PC-9 (cell line): ENCODE measurements around the gene HSD17B11. TPM values are rescaled to one million over a fixed set of nuclear protein-coding genes. Genes with fewer than 3 reads are reported as not detected.

ENCODE experiments used
- BruUV-seq: library from RNA; stranded (reverse); fragments of 400-500 nt; replicated peaks from 2 replicates; lab custom pipeline; 2021; lab: Mats Ljungman, UMichigan
- CTCF ChIA-PET: fragments of 300-600 bp; sonication (Branson Sonifier 250); formaldehyde crosslinking; loops from one replicate; lab custom pipeline; 2022; ENCODE audit warnings: antibody characterized with exemption; lab: Charles Lee
- POLR2A ChIA-PET: fragments of 300-600 bp; sonication (Branson Sonifier 250); formaldehyde crosslinking; loops from one replicate; lab custom pipeline; 2022; ENCODE audit warnings: antibody characterized with exemption; ENCODE audit not compliant: unreplicated experiment; lab: Charles Lee
- DNase-seq, 2 experiments: peaks; one replicate each; pipeline versions ENCODE4 v3.0.0 to v3.0.0-alpha.2; 2015 to 2022; ENCODE audit warnings: mixed read lengths in 1 of 2
- H2AFZ ChIP-seq: fragments of 200-600 bp; sonication (generic); 2 replicates; pipeline ENCODE4 v1.8.1; 2017; ENCODE audit warnings: antibody characterized with exemption
- H3F3A ChIP-seq: fragments of 200-600 bp; sonication (generic); 2 replicates; pipeline ENCODE4 v1.8.1; 2017; ENCODE audit warnings: antibody characterized with exemption, mild to moderate bottlenecking, low read depth; ENCODE audit not compliant: insufficient read depth
- H3K27ac ChIP-seq: fragments of 200-600 bp; sonication (generic); 2 replicates; pipeline ENCODE4 v1.6.1; 2016; ENCODE audit warnings: mixed run types
- H3K27me3 ChIP-seq: fragments of 200-600 bp; sonication (generic); 2 replicates; pipeline ENCODE4 v1.6.1; 2016; ENCODE audit warnings: low read depth, mixed run types; ENCODE audit not compliant: insufficient read depth
- H3K36me3 ChIP-seq: fragments of 200-600 bp; sonication (generic); 2 replicates; pipeline ENCODE4 v1.6.1; 2016; ENCODE audit warnings: low read depth, mixed run types
- H3K4me1 ChIP-seq: fragments of 200-600 bp; sonication (generic); replicated peaks from 2 replicates; pipeline ENCODE4 v1.6.1; 2016; ENCODE audit warnings: mixed run types; ENCODE audit not compliant: insufficient read depth
- H3K4me2 ChIP-seq: fragments of 200-600 bp; sonication (generic); 2 replicates; pipeline ENCODE4 v1.6.1; 2017; ENCODE audit warnings: mixed run types
- H3K4me3 ChIP-seq: fragments of 200-600 bp; sonication (generic); 2 replicates; pipeline ENCODE4 v1.6.1; 2016; ENCODE audit warnings: mixed run types
- H3K79me2 ChIP-seq: fragments of 200-600 bp; sonication (generic); 2 replicates; pipeline ENCODE4 v1.6.1; 2017; ENCODE audit warnings: low read depth, mixed run types
- H3K9me2 ChIP-seq: fragments of 200-600 bp; sonication (generic); 2 replicates; pipeline ENCODE4 v1.8.1; 2017; ENCODE audit warnings: mild to moderate bottlenecking; ENCODE audit not compliant: insufficient read depth
- H3K9me3 ChIP-seq: fragments of 200-600 bp; sonication (generic); 2 replicates; pipeline ENCODE4 v1.8.1; 2016; ENCODE audit warnings: low read depth; ENCODE audit not compliant: insufficient read depth
- H4K20me1 ChIP-seq: fragments of 200-600 bp; sonication (generic); 2 replicates; pipeline ENCODE4 v1.8.1; 2017; ENCODE audit not compliant: insufficient read depth
- EZH2 ChIP-seq: fragments of 200-600 bp; sonication (generic); IDR thresholded peaks from 2 replicates; pipeline ENCODE4 v1.8.0; 2017; ENCODE audit warnings: antibody characterized with exemption, low read depth
- intact Hi-C: fragments of 100-400 bp; cut with micrococcal nuclease; formaldehyde crosslinking; loops from one replicate; pipeline ENCODE4 v1.10.0; 2022; ENCODE audit not compliant: unreplicated experiment
- total RNA-seq: library from RNA; stranded (reverse); gene quantifications from 2 replicates; pipeline ENCODE4 v1.2.3, GENCODE V29; 2021
- TF ChIP-seq, protein P1 (sequence below): fragments of 200-600 bp; sonication (generic); conservative IDR thresholded peaks from 2 replicates; pipeline ENCODE4 v1.6.1; 2017; ENCODE audit warnings: mixed run types, antibody characterized with exemption, mild to moderate bottlenecking, moderate library complexity

HSD17B11 gene
- total RNA-seq, 1 experiment from 2014 or later = 26.9 TPM

DNA sequence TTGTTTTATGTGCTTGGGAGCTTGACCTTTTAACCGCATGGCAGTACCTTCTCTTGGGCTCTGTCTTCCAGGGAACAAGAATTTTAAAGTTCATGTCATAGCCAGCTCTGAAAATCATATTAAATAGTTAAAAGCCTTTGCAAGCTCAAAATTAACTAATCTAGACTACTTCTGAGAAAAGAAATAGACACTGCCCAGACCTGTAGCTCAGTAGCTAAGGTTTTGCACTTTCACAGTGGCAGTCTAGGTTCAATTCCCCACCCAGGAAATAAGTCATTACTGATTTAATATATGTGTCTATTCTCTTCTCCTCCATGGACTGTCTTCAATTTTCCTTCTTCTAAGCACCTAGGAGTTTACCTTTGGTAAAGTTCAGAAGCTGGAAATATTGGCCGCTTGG lies 27.4 kb downstream of the HSD17B11 start:
- ChIA-PET CTCF (no interaction called here), POLR2A (no interaction called here)
- no peak overlapping the region for H3K4me2 ChIP-seq
- H2AFZ ChIP-seq = no peak overlapping the region
- no TSS peak for BruUV-seq
- no peak for TF ChIP-seq EZH2
- TF ChIP-seq, protein P1, sequence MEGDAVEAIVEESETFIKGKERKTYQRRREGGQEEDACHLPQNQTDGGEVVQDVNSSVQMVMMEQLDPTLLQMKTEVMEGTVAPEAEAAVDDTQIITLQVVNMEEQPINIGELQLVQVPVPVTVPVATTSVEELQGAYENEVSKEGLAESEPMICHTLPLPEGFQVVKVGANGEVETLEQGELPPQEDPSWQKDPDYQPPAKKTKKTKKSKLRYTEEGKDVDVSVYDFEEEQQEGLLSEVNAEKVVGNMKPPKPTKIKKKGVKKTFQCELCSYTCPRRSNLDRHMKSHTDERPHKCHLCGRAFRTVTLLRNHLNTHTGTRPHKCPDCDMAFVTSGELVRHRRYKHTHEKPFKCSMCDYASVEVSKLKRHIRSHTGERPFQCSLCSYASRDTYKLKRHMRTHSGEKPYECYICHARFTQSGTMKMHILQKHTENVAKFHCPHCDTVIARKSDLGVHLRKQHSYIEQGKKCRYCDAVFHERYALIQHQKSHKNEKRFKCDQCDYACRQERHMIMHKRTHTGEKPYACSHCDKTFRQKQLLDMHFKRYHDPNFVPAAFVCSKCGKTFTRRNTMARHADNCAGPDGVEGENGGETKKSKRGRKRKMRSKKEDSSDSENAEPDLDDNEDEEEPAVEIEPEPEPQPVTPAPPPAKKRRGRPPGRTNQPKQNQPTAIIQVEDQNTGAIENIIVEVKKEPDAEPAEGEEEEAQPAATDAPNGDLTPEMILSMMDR = no peak
- H3K79me2 ChIP-seq = no peaks in the 10 kb centered on the region
- no peak for DNase-seq
- no peaks in the 10 kb centered on the region for H3K36me3 ChIP-seq
- H4K20me1 ChIP-seq = no peaks in the 10 kb centered on the region
- H3F3A ChIP-seq = no peaks in the 10 kb centered on the region
- no peaks in the 10 kb centered on the region for H3K9me2 ChIP-seq
- H3K4me1 ChIP-seq = no peaks in the 10 kb centered on the region
- no peaks in the 10 kb centered on the region for H3K27me3 ChIP-seq
- no peak overlapping the region for H3K4me3 ChIP-seq
- intact Hi-C loops = no loop called here
- no peaks in the 10 kb centered on the region for H3K9me3 ChIP-seq
- H3K27ac ChIP-seq = no peak overlapping the region

DNA sequence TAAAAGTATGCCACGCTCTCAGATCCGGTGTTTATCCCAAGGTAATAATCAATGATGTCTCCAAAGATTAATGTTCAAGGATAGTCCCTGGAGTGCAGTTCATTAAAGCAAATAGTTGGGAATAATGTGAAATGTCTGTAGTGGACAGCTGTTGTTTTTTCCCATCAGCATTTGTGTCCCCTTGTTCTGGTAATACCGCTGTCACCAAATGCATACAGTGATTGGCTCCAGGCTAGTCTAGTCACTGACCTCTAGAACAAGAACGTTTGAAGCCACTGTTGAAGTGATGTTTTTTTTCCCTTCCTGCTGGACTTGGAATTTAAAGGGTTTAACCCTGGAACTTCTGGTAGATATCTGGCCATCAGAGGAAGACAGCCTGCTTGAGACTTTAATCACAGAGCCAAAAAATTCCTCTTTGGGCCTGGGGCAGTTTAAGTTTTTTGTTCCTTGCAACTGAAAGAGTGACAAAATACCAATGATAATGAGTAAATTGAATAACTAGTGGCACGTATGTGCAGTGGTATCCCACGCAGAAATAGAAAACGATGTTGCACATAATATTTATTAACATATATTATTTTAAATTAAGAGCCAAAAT lies 30.6 kb downstream of the HSD17B11 start:
- no peaks in the 10 kb centered on the region for H3K4me1 ChIP-seq
- no peaks in the 10 kb centered on the region for H3F3A ChIP-seq
- POLR2A ChIA-PET = no interaction called here
- no peaks in the 10 kb centered on the region for H3K9me3 ChIP-seq
- H3K36me3 ChIP-seq = no peaks in the 10 kb centered on the region
- H3K27me3 ChIP-seq = no peaks in the 10 kb centered on the region
- BruUV-seq = no TSS peak
- no peak overlapping the region for H3K4me2 ChIP-seq
- TF ChIP-seq EZH2 = no peak
- TF ChIP-seq, protein P1 = no peak
- intact Hi-C loops = no loop called here
- no peaks in the 10 kb centered on the region for H3K79me2 ChIP-seq
- CTCF ChIA-PET = interaction anchor here (0.5 kb wide), 1 partner anchor 76 kb away, joined by 10 read pairs; no protein-coding TSS in a partner anchor
- no peak for DNase-seq
- H3K27ac ChIP-seq = no peak overlapping the region
- H3K9me2 ChIP-seq = no peaks in the 10 kb centered on the region
- no peaks in the 10 kb centered on the region for H4K20me1 ChIP-seq
- H3K4me3 ChIP-seq = no peak overlapping the region
- no peak overlapping the region for H2AFZ ChIP-seq

DNA sequence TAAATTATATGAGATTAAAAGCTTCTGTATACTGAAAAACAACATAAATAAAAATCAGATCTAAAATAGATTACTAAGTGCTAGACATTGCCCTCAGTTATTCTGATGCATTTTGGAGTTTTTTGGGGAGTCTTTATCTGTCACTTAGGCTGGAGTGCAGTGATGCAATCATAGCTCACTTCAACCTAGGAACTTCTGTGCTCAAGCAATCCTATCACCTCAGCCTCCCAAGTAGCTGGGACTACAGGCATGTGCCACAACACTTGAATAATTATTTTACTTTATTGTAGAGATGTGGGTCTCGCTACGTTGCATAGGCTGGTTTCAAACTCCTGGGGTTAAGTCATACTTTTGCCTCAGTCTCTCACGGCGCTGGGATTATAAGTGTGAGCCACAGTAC lies 31.7 kb downstream of the HSD17B11 start:
- H3K36me3 ChIP-seq = no peaks in the 10 kb centered on the region
- H3K79me2 ChIP-seq = no peaks in the 10 kb centered on the region
- no peak overlapping the region for H3K4me2 ChIP-seq
- H3K4me1 ChIP-seq = no peaks in the 10 kb centered on the region
- TF ChIP-seq EZH2 = no peak
- TF ChIP-seq, protein P1 = no peak
- no peaks in the 10 kb centered on the region for H3K27me3 ChIP-seq
- POLR2A ChIA-PET = no interaction called here
- H4K20me1 ChIP-seq = no peaks in the 10 kb centered on the region
- H3K9me2 ChIP-seq = no peaks in the 10 kb centered on the region
- H2AFZ ChIP-seq = no peak overlapping the region
- H3K9me3 ChIP-seq = no peaks in the 10 kb centered on the region
- CTCF ChIA-PET = no interaction called here
- H3F3A ChIP-seq = no peaks in the 10 kb centered on the region
- intact Hi-C loops = loop anchor here (10.0 kb wide), 1 partner anchor 84 kb away; no protein-coding TSS in a partner anchor
- H3K27ac ChIP-seq = no peak overlapping the region
- DNase-seq = no peak
- no TSS peak for BruUV-seq
- H3K4me3 ChIP-seq = no peak overlapping the region
